Activated CD4-positive, alpha-beta memory T cell treated with anti-CD3 and anti-CD28 coated beads for 36 hours (primary cell): ENCODE results near the gene OTOP2. TPM values are rescaled to one million over a fixed set of nuclear protein-coding genes. Genes with fewer than 3 reads are reported as not detected.

Experiments used
- CTCF ChIA-PET: fragments of 350-600 bp; sonication (Branson Sonifier 250); formaldehyde crosslinking; loops from one replicate; lab custom pipeline; 2021; ENCODE audit warnings: antibody characterized with exemption, inconsistent platforms; lab: Charles Lee
- POLR2A ChIA-PET: fragments of 350-600 bp; sonication (Branson Sonifier 250); formaldehyde crosslinking; loops from one replicate; lab custom pipeline; 2021; ENCODE audit warnings: antibody characterized with exemption; lab: Charles Lee
- DNase-seq: peaks from one replicate; pipeline ENCODE4 v3.0.0-alpha.2; 2020
- H3K27ac Mint-ChIP-seq: one replicate; pipeline ENCODE4 v1.8.0; 2021; ENCODE audit warnings: mixed read lengths
- H3K27me3 Mint-ChIP-seq: one replicate; pipeline ENCODE4 v1.8.0; 2021; ENCODE audit warnings: mixed read lengths
- H3K36me3 Mint-ChIP-seq: one replicate; pipeline ENCODE4 v1.8.0; 2021; ENCODE audit warnings: mixed read lengths
- H3K4me1 Mint-ChIP-seq: one replicate; pipeline ENCODE4 v1.8.0; 2021; ENCODE audit warnings: low read depth, mixed read lengths
- H3K4me3 Mint-ChIP-seq: one replicate; pipeline ENCODE4 v1.8.0; 2021; ENCODE audit warnings: mild to moderate bottlenecking, mixed read lengths
- H3K9me3 Mint-ChIP-seq: one replicate; pipeline ENCODE4 v1.8.0; 2021; ENCODE audit warnings: mixed read lengths
- intact Hi-C: fragments of 100-400 bp; cut with micrococcal nuclease; formaldehyde crosslinking; loops from one replicate; pipeline ENCODE4 v1.15.1; 2023
- total RNA-seq, 2 experiments: library from RNA; stranded (reverse); gene quantifications; one replicate each; pipeline ENCODE4 v1.2.3, GENCODE V29; 2021

Gene OTOP2
- total RNA-seq, 2 experiments from 2014 or later, result not detected

GRCh38 chr17:74949455-74950115 is 25.5 kb downstream of the OTOP2 start:
- intact Hi-C loops, result no loop called here
- POLR2A ChIA-PET, result no interaction called here

GRCh38 chr17:74950207-74950606 is 26.1 kb downstream of the OTOP2 start:
- Mint-ChIP-seq H3K4me3 (no peak overlapping the region), H3K36me3 (no peaks in the 10 kb centered on the region), H3K9me3 (no peaks in the 10 kb centered on the region), H3K27ac (no peak overlapping the region), H3K4me1 (no peaks in the 10 kb centered on the region), H3K27me3 (peaks cover 2% of the 10 kb centered on the region)
- intact Hi-C loops, result no loop called here
- DNase-seq, result no peak
- ChIA-PET POLR2A (no interaction called here), CTCF (interaction anchor here (1.4 kb wide), 1 partner anchor 11 kb away, joined by 8 read pairs; no protein-coding TSS in a partner anchor)

More at GRCh38 chr17:74949455-74950115, 25.5 kb downstream of the OTOP2 start:
- no peaks in the 10 kb centered on the region for H3K9me3 Mint-ChIP-seq
- no peaks in the 10 kb centered on the region for H3K4me1 Mint-ChIP-seq
- DNase-seq, result no peak
- H3K4me3 Mint-ChIP-seq, result no peak overlapping the region
- CTCF ChIA-PET, result interaction anchor here (1.2 to 1.4 kb wide), 3 partner anchors 9 to 26 kb away, joined by 3 to 8 read pairs (median 5); partner anchors contain the start of gene OTOP2
- no peaks in the 10 kb centered on the region for H3K36me3 Mint-ChIP-seq
- peaks cover 4% of the 10 kb centered on the region for H3K27me3 Mint-ChIP-seq
- H3K27ac Mint-ChIP-seq, result no peak overlapping the region

- intact Hi-C loops, result no loop called here
- no peaks in the 10 kb centered on the region for H3K36me3 Mint-ChIP-seq
Observed at GRCh38 chr17:74951065-74951464, 27.0 kb downstream of the OTOP2 start.

GRCh38 chr17:74951680-74952421 is 27.8 kb downstream of the OTOP2 start:
- H3K27me3 Mint-ChIP-seq, result no peaks in the 10 kb centered on the region
- no peak overlapping the region for H3K4me3 Mint-ChIP-seq
- ChIA-PET CTCF (interaction anchor here (0.5 to 2.4 kb wide), 2 partner anchors 9 to 154 kb away, joined by 3 to 21 read pairs; no protein-coding TSS in a partner anchor), POLR2A (no interaction called here)
- H3K27ac Mint-ChIP-seq, result no peak overlapping the region
- DNase-seq, result no peak
- H3K9me3 Mint-ChIP-seq, result no peaks in the 10 kb centered on the region
- no peaks in the 10 kb centered on the region for H3K36me3 Mint-ChIP-seq
- intact Hi-C loops, result no loop called here
- H3K4me1 Mint-ChIP-seq, result no peaks in the 10 kb centered on the region

More at GRCh38 chr17:74951065-74951464, 27.0 kb downstream of the OTOP2 start:
- POLR2A ChIA-PET, result no interaction called here
- Mint-ChIP-seq H3K4me1 (no peaks in the 10 kb centered on the region), H3K4me3 (no peak overlapping the region), H3K27me3 (no peaks in the 10 kb centered on the region), H3K9me3 (no peaks in the 10 kb centered on the region), H3K27ac (no peak overlapping the region)
- CTCF ChIA-PET, result interaction anchor here (2.4 kb wide), 1 partner anchor 10 kb away, joined by 21 read pairs; no protein-coding TSS in a partner anchor
- DNase-seq, result no peak

GRCh38 chr17:74952431-74953133 is 28.5 kb downstream of the OTOP2 start:
- Mint-ChIP-seq H3K27ac (no peak overlapping the region), H3K4me1 (no peaks in the 10 kb centered on the region), H3K4me3 (no peak overlapping the region), H3K9me3 (no peaks in the 10 kb centered on the region), H3K27me3 (no peaks in the 10 kb centered on the region), H3K36me3 (no peaks in the 10 kb centered on the region)
- no peak for DNase-seq
- intact Hi-C loops, result no loop called here
- POLR2A ChIA-PET, result interaction anchor here (0.6 kb wide), 1 partner anchor 34 kb away, joined by 3 read pairs; no protein-coding TSS in a partner anchor
- CTCF ChIA-PET, result interaction anchor here (1.0 to 2.4 kb wide), 2 partner anchors 9 to 162 kb away, joined by 3 to 21 read pairs; no protein-coding TSS in a partner anchor

GRCh38 chr17:74953134-74953687 is 29.1 kb downstream of the OTOP2 start:
- Mint-ChIP-seq H3K4me1 (peaks cover 2% of the 10 kb centered on the region), H3K36me3 (no peaks in the 10 kb centered on the region), H3K9me3 (no peaks in the 10 kb centered on the region), H3K27ac (no peak overlapping the region), H3K27me3 (no peaks in the 10 kb centered on the region), H3K4me3 (no peak overlapping the region)
- POLR2A ChIA-PET, result interaction anchor here (0.6 kb wide), 1 partner anchor 35 kb away, joined by 3 read pairs; no protein-coding TSS in a partner anchor
- intact Hi-C loops, result no loop called here
- CTCF ChIA-PET, result interaction anchor here (1.0 to 9.3 kb wide), 3 partner anchors 8 to 162 kb away, joined by 3 to 195 read pairs (median 21); partner anchors contain the start of genes OTOP2 and USH1G
- DNase-seq, result no peak

- DNase-seq, result no peak
- H3K4me3 Mint-ChIP-seq, result no peak overlapping the region
Observed at GRCh38 chr17:74954115-74954514, 30.0 kb downstream of the OTOP2 start.

GRCh38 chr17:74954665-74955421 is 30.8 kb downstream of the OTOP2 start:
- Mint-ChIP-seq H3K4me1 (peaks cover 2% of the 10 kb centered on the region), H3K36me3 (no peaks in the 10 kb centered on the region), H3K4me3 (no peak overlapping the region), H3K27ac (no peak overlapping the region), H3K9me3 (no peaks in the 10 kb centered on the region), H3K27me3 (no peaks in the 10 kb centered on the region)
- CTCF ChIA-PET, result interaction anchor here (9.3 kb wide), 1 partner anchor 31 kb away, joined by 195 read pairs; the partner anchor contains the start of genes OTOP2 and USH1G
- POLR2A ChIA-PET, result no interaction called here
- no peak for DNase-seq
- intact Hi-C loops, result loop anchor here (5.0 kb wide), 1 partner anchor 163 kb away; no protein-coding TSS in a partner anchor

More at GRCh38 chr17:74954115-74954514, 30.0 kb downstream of the OTOP2 start:
- POLR2A ChIA-PET, result no interaction called here
- H3K9me3 Mint-ChIP-seq, result no peaks in the 10 kb centered on the region
- peaks cover 2% of the 10 kb centered on the region for H3K4me1 Mint-ChIP-seq
- intact Hi-C loops, result no loop called here
- no peaks in the 10 kb centered on the region for H3K27me3 Mint-ChIP-seq
- H3K27ac Mint-ChIP-seq, result no peak overlapping the region
- CTCF ChIA-PET, result interaction anchor here (9.3 kb wide), 1 partner anchor 30 kb away, joined by 195 read pairs; the partner anchor contains the start of genes OTOP2 and USH1G
- no peaks in the 10 kb centered on the region for H3K36me3 Mint-ChIP-seq

GRCh38 chr17:74956093-74956492 is 32.0 kb downstream of the OTOP2 start:
- no peaks in the 10 kb centered on the region for H3K36me3 Mint-ChIP-seq
- H3K4me3 Mint-ChIP-seq, result no peak overlapping the region
- peaks cover 6% of the 10 kb centered on the region for H3K4me1 Mint-ChIP-seq
- no peaks in the 10 kb centered on the region for H3K27me3 Mint-ChIP-seq
- no peaks in the 10 kb centered on the region for H3K9me3 Mint-ChIP-seq
- CTCF ChIA-PET, result interaction anchor here (1.1 to 9.3 kb wide), 6 partner anchors 9 to 113 kb away, joined by 3 to 195 read pairs (median 3); partner anchors contain the start of genes MRPL58, OTOP2 and USH1G
- no peak overlapping the region for H3K27ac Mint-ChIP-seq
- DNase-seq, result no peak
- POLR2A ChIA-PET, result no interaction called here
- intact Hi-C loops, result loop anchor here (5.0 kb wide), 1 partner anchor 164 kb away; no protein-coding TSS in a partner anchor

GRCh38 chr17:74957935-74958740 is 34.1 kb downstream of the OTOP2 start:
- no peak overlapping the region for H3K4me3 Mint-ChIP-seq
- peaks cover 9% of the 10 kb centered on the region for H3K4me1 Mint-ChIP-seq
- ChIA-PET CTCF (interaction anchor here (0.6 to 9.3 kb wide), 40 partner anchors 9 to 385 kb away, joined by 3 to 195 read pairs (median 4); partner anchors contain the start of genes ARMC7, CDR2L, FADS6 and FDXR), POLR2A (no interaction called here)
- H3K36me3 Mint-ChIP-seq, result no peaks in the 10 kb centered on the region
- H3K27me3 Mint-ChIP-seq, result no peaks in the 10 kb centered on the region
- H3K9me3 Mint-ChIP-seq, result no peaks in the 10 kb centered on the region
- peak; percentile 85 for DNase-seq
- intact Hi-C loops, result loop anchor here (1.0 to 5.0 kb wide), 2 partner anchors 35 to 166 kb away; partner anchors contain the start of gene USH1G
- H3K27ac Mint-ChIP-seq, result no peak overlapping the region
